Vagina (tissue), 2 donors: ENCODE data around the gene FMN2. TPM values are rescaled to one million over a fixed set of nuclear protein-coding genes. Genes with fewer than 3 reads are reported as not detected.

Experiments used
- DNase-seq, 2 donors: peaks; one replicate each; pipeline ENCODE4 v3.0.0-alpha.2; 2017; ENCODE audit errors: extremely low spot score in 2 of 2
- H3K27ac ChIP-seq: fragments of 200-600 bp; sonication (generic); one replicate; pipeline ENCODE4 v1.5.1; 2019
- H3K27me3 ChIP-seq: fragments of 200-600 bp; sonication (generic); one replicate; pipeline ENCODE4 v1.5.1; 2019
- H3K36me3 ChIP-seq, 2 donors: fragments of 200-600 bp; sonication (generic); one replicate each; pipeline ENCODE4 v1.5.1; 2017 to 2019
- H3K4me1 ChIP-seq: fragments of 200-600 bp; sonication (generic); one replicate; pipeline ENCODE4 v1.5.1; 2019
- H3K4me3 ChIP-seq, 2 donors: fragments of 200-600 bp; sonication (generic); 1 replicate in 1 of 2; 2 replicates in 1 of 2; pipeline ENCODE4 v1.5.1; 2016 to 2019
- H3K9me3 ChIP-seq: fragments of 200-600 bp; sonication (generic); one replicate; pipeline ENCODE4 v1.5.1; 2019
- CTCF ChIP-seq, 3 experiments: fragments of 450-650 bp in 2 of 3; fragments of 200-600 bp in 1 of 3; sonication (generic) in 1 of 3; IDR thresholded peaks; one replicate each; pipeline ENCODE4 v1.5.1; 2017 to 2019; ENCODE audit warnings: antibody characterized with exemption in 3 of 3, mild to moderate bottlenecking in 2 of 3, moderate library complexity in 2 of 3
- POLR2A ChIP-seq, 2 donors: fragments of 450-650 bp; IDR thresholded peaks; one replicate each; pipeline ENCODE4 v1.6.1; 2017; ENCODE audit warnings: antibody characterized with exemption in 2 of 2, mild to moderate bottlenecking in 2 of 2, moderate library complexity in 2 of 2
- POLR2AphosphoS5 ChIP-seq, 2 donors: sonication (generic); formaldehyde crosslinking; IDR thresholded peaks; one replicate each; pipeline ENCODE4 v1.9.0; 2017; ENCODE audit warnings: antibody characterized with exemption in 2 of 2, mild to moderate bottlenecking in 2 of 2, low read depth in 1 of 2; ENCODE audit not compliant: insufficient read depth in 1 of 2
- intact Hi-C: fragments of 100-400 bp; cut with DNase I; formaldehyde crosslinking; loops from one replicate; pipeline ENCODE4 v1.15.1; 2023
- total RNA-seq: library from RNA; depleted of rRNA; stranded (reverse); fragments of >200 nt; gene quantifications from one replicate; pipeline ENCODE4 v1.2.3, GENCODE V29; 2016

The FMN2 gene
- total RNA-seq, 1 donor from 2014 or later, result not detected

GRCh38 chr1:240188139-240188538 lies 96.5 kb downstream of the FMN2 start:
- H3K4me3 ChIP-seq, result no peak overlapping the region
- H3K27me3 ChIP-seq, result no peaks in the 10 kb centered on the region
- no peaks in the 10 kb centered on the region for H3K9me3 ChIP-seq
- TF ChIP-seq POLR2A (IDR thresholded peaks at IDR 0.05) (no peak), POLR2AphosphoS5 (IDR thresholded peaks at IDR 0.05; ENCODE audit: insufficient read depth in 1 of 2, low read depth in 1 of 2) (no peak), CTCF (IDR thresholded peaks at IDR 0.05) (no peak)
- no peaks in the 10 kb centered on the region for H3K36me3 ChIP-seq
- no peaks in the 10 kb centered on the region for H3K4me1 ChIP-seq
- intact Hi-C loops, result no loop called here
- DNase-seq, result no peak
- H3K27ac ChIP-seq, result no peak overlapping the region

GRCh38 chr1:240189386-240189989 lies 97.8 kb downstream of the FMN2 start:
- Histone ChIP-seq H3K27ac (no peak overlapping the region), H3K27me3 (no peaks in the 10 kb centered on the region), H3K4me1 (no peaks in the 10 kb centered on the region), H3K9me3 (no peaks in the 10 kb centered on the region), H3K4me3 (no peak overlapping the region), H3K36me3 (no peaks in the 10 kb centered on the region)
- no peak for TF ChIP-seq POLR2AphosphoS5 (IDR thresholded peaks at IDR 0.05; ENCODE audit: insufficient read depth in 1 of 2, low read depth in 1 of 2)
- TF ChIP-seq CTCF (IDR thresholded peaks at IDR 0.05), result peak; percentile 20 to 34 (median 27)
- intact Hi-C loops, result no loop called here
- DNase-seq, result no peak

- Histone ChIP-seq H3K9me3 (no peaks in the 10 kb centered on the region), H3K4me1 (no peaks in the 10 kb centered on the region), H3K27me3 (no peaks in the 10 kb centered on the region), H3K36me3 (no peaks in the 10 kb centered on the region), H3K4me3 (no peak overlapping the region), H3K27ac (no peak overlapping the region)
- intact Hi-C loops, result no loop called here
- no peak for DNase-seq
- no peak for TF ChIP-seq POLR2A (IDR thresholded peaks at IDR 0.05)
- TF ChIP-seq CTCF (IDR thresholded peaks at IDR 0.05), result peak in 1 of 3 experiments; percentile 18
These were observed 99.3 kb downstream of the FMN2 start for GRCh38 chr1:240190881-240191401.

GRCh38 chr1:240192851-240193250 lies 101.2 kb downstream of the FMN2 start:
- Histone ChIP-seq H3K9me3 (no peaks in the 10 kb centered on the region), H3K27ac (no peak overlapping the region), H3K27me3 (no peaks in the 10 kb centered on the region), H3K4me3 (no peak overlapping the region), H3K4me1 (no peaks in the 10 kb centered on the region), H3K36me3 (no peaks in the 10 kb centered on the region)
- no peak for DNase-seq
- TF ChIP-seq CTCF (IDR thresholded peaks at IDR 0.05), result no peak
- no peak for TF ChIP-seq POLR2AphosphoS5 (IDR thresholded peaks at IDR 0.05; ENCODE audit: insufficient read depth in 1 of 2, low read depth in 1 of 2)
- TF ChIP-seq POLR2A (IDR thresholded peaks at IDR 0.05), result no peak
- intact Hi-C loops, result no loop called here

GRCh38 chr1:240193679-240194078 lies 102.0 kb downstream of the FMN2 start:
- intact Hi-C loops, result no loop called here
- Histone ChIP-seq H3K4me1 (no peaks in the 10 kb centered on the region), H3K27me3 (no peaks in the 10 kb centered on the region), H3K36me3 (no peaks in the 10 kb centered on the region), H3K9me3 (no peaks in the 10 kb centered on the region), H3K4me3 (no peak overlapping the region), H3K27ac (no peak overlapping the region)
- no peak for DNase-seq
- TF ChIP-seq CTCF (IDR thresholded peaks at IDR 0.05) (no peak), POLR2A (IDR thresholded peaks at IDR 0.05) (no peak), POLR2AphosphoS5 (IDR thresholded peaks at IDR 0.05; ENCODE audit: insufficient read depth in 1 of 2, low read depth in 1 of 2) (no peak)
